HEK293T (cell line): ENCODE data around the gene ZBTB46.

ENCODE experiments used
- ELF4 ChIP-seq: fragments of 450-650 bp; IDR thresholded peaks from 2 replicates; pipeline ENCODE4 v1.6.1; 2017; ENCODE audit warnings: antibody characterized with exemption
- FOXM1 ChIP-seq: fragments of 450-650 bp; IDR thresholded peaks from 2 replicates; pipeline ENCODE4 v1.6.1; 2017; ENCODE audit warnings: mild to moderate bottlenecking, borderline replicate concordance
- HDGF ChIP-seq: fragments of 450-650 bp; IDR thresholded peaks from 2 replicates; pipeline ENCODE4 v1.6.1; 2017; ENCODE audit warnings: antibody characterized with exemption, borderline replicate concordance
- PKNOX1 ChIP-seq: fragments of 450-650 bp; IDR thresholded peaks from 2 replicates; pipeline ENCODE4 v1.6.1; 2016
- SP1 ChIP-seq: fragments of 450-650 bp; IDR thresholded peaks from 2 replicates; pipeline ENCODE4 v1.6.1; 2017

DNA sequence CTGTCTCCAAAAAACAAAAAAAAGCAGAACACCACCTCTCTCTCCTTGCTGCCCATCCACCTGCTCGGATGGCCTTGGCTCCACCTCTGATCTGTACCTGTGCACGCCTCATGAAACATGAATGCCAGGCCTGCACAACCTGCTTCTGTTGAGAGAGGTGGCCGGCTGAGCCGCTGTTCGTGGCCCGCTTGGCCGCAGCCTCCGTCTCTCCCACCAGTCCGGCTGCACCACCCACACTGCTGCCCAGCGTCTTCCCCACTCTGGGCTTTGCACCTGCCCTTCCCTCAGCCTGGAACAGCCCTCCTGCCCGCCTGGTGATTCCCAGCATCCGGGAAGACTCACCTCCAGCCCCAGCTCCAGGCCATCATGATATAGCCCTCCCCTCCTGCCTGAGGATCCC, 12.2 kb upstream of the ZBTB46 start:
- TF ChIP-seq PKNOX1, result no peak
- TF ChIP-seq SP1, result no peak
- TF ChIP-seq ELF4, result no peak
- no peak for TF ChIP-seq HDGF
- TF ChIP-seq FOXM1, result no peak
